Loucy (cell line): Measurements from ENCODE around the gene BTRC.

Experiments used
- CTCF ChIP-seq: fragments of 200-600 bp; sonication (generic); conservative IDR thresholded peaks from 2 replicates; pipeline ENCODE4 v1.5.1; 2014; ENCODE audit warnings: mild to moderate bottlenecking, antibody characterized with exemption, low read length
- EZH2phosphoT487 ChIP-seq: fragments of 200-600 bp; IDR thresholded peaks from 2 replicates; pipeline ENCODE4 v1.6.1; 2018; ENCODE audit warnings: antibody characterized with exemption, mild to moderate bottlenecking, moderate library complexity, borderline replicate concordance

DNA sequence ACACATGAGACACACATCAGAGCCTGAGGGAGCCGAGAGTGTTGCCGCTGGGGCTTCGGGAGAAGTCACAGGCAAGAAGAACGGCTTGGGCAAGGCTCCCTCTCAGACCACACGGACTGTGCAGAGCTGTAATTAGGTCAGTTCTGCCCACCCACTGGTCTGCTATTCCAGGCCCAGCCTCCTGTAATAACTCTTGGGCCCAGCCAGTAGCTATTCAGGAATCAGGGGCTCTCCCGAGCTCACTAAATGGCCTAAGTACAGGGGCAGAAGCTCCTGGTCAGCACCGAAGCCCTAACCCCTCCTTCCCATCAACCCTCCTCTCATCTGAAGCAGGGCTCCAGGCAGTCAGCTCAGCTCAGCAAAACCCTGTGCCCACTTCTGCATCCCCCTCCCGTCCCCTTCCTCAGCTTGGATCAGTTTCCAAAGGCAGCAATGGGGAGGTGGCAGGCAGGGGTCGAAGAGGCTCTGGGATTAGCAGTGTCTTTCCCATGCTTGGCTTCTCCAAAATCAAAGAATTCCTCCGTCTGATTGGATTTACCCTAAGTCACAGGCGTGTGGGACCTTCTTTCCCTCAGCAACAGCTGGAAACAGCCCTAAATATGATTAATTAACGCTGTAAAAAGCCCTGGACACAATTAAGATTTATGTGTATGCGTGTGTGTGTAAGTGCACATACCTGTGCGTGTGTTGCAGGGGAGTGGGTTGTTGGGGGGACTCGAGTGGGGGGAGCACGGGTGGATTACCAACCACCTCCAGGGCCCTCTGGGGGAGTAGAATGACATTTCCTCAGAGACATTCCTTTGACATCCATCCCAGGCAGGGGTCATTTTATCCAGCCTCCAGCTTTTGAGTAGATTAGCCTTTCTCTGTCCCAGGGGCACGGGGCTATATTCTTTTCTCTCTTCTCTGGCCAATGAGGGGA is 48.4 kb upstream of the BTRC start:
- TF ChIP-seq CTCF (no peak), EZH2phosphoT487 (no peak)
